ENCODE results near the gene DMC1.

- TF ChIP-seq CTCF (IDR thresholded peaks at IDR 0.05) (no peak), POLR2A (IDR thresholded peaks at IDR 0.05) (no peak)
Measured at GRCh38 chr22:38564669-38565068, 5.3 kb downstream of the DMC1 start.

Measured in esophagus squamous epithelium (tissue), 4 donors.